IMR-90 (cell line): Measurements from ENCODE around the gene NBEA.

Experiments
- CTCF ChIP-seq: conservative IDR thresholded peaks from 2 replicates; pipeline ENCODE4 v1.5.1; 2012; ENCODE audit warnings: mild to moderate bottlenecking, low read depth, low read length, improper control_type of control experiment
- ELK1 ChIP-seq: fragments of 150-350 bp; IDR thresholded peaks from 2 replicates; pipeline ENCODE4 v1.6.1; 2016; ENCODE audit warnings: low read depth, mild to moderate bottlenecking, low read length, moderate library complexity, borderline replicate concordance
- NFE2L2 ChIP-seq: fragments of 150-350 bp; IDR thresholded peaks from 2 replicates; pipeline ENCODE4 v1.6.1; 2016; ENCODE audit warnings: low read depth, mild to moderate bottlenecking, low read length

- TF ChIP-seq CTCF, result no peak
- no peak for TF ChIP-seq NFE2L2
- no peak for TF ChIP-seq ELK1
Measured at GRCh38 chr13:35448465-35448864, 506.4 kb downstream of the NBEA start.
